ENCODE results near the gene DHRS4L2.
A peak's percentile ranks its signal among the peaks of the same experiment; 100 is the strongest.
"Not testable (repeated sequence)": the region's sequence is repeated elsewhere in the genome, so short reads cannot be mapped to it uniquely, and the experiment has no call there.

DHRS4L2 gene

DNA sequence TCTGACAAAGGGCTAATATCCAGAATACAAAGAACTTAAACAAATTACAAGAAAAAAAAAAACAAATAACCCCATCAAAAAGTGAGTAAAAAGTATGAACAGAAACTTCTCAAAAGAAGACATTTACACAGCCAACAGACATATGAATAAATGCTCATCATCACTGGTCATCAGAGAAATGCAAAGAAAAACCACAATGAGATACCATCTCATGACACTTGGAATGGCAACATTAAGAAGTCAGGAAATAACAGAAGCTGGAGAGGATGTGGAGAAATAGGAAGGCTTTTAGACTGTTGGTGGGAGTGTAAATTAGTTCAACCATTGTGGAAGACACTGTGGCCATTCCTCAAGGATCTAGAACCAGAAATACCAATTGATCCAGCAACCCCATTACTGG is 30.2 kb downstream of the DHRS4L2 start:
- DNase-seq (ENCODE audit: low read depth in 2 of 2): not testable (repeated sequence)

DNA sequence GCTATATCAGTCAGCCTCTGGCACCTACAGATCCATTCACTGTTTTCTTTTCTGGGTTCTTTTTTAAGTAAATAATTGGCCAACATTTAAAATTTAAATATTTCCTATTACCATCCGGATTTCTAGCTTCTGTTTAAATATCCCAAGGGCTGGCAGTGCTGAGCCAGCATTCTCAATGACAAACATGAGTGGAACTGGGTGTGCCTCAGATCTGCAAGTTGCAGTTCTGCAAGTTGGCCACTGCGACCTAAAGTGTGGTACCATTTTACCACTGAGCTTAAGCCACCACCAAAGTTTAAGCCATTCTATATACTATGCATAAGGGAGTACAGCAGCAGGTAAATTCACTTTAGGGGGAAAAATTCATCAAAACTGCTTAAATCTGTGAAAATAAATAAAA is 31.2 kb downstream of the DHRS4L2 start:
- not testable (repeated sequence) for DNase-seq (ENCODE audit: low read depth in 2 of 2)

DNA sequence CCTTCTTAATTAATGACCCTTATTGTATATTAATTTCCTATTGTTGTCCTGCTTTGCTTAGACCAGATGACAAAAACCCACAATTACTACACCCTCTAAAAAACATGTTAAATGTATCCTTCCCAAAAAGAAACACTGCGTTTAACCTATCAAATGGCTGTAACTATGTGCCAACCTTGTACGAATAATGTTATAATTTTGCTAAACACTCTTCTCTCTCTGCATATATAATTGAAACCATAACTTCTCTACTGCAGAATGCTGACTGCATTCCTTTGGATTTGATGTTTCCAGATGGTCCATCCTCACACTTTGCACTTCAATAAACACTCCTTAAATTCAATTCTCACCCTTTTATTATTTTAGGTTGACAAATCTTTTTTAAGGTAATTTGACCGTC is 31.8 kb downstream of the DHRS4L2 start:
- not testable (repeated sequence) for DNase-seq (ENCODE audit: low read depth in 2 of 2)

DNA sequence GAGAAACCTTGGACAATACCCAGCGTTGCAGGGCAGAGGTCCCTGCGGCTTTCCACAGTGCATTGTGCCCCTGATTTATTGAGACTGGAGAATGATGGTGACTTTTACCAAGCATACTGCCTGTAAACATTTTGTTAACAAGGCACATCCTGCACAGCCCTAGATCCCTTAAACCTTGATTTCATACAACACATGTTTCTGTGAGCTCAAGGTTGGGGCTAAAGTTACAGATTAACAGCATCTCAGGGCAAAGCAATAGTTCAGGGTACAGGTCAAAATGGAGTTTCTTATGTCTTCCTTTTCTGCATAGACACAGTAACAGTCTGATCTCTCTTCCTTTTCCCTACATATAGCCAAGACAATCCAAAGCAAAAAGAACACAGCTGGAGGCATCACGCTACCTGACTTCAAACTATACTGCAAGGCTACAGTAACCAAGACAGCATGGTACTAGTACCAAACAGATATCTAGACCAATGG is 36.2 kb downstream of the DHRS4L2 start:
- not testable (repeated sequence) for DNase-seq (ENCODE audit: low read depth in 2 of 2)

DNA sequence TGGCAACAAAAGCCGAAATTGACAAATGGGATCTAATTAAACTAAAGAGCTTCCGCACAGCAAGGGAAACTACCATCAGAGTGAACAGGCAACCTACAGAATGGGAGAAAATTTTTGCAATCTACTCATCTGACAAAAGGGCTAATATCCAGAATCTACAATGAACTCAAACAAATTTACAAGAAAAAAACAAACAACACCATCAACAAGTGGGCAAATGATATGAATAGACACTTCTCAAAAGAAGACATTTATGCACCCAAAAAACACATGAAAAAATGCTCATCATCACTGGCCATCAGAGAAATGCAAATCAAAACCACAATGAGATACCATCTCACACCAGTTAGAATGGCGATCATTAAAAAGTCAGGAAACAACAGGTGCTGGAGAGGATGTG is 41.0 kb downstream of the DHRS4L2 start:
- not testable (repeated sequence) for DNase-seq (ENCODE audit: low read depth in 2 of 2)

- DNase-seq (ENCODE audit: low read depth in 2 of 2): not testable (repeated sequence)
These were observed 42.6 kb downstream of the DHRS4L2 start for GRCh38 chr14:24031331-24031730.

DNA sequence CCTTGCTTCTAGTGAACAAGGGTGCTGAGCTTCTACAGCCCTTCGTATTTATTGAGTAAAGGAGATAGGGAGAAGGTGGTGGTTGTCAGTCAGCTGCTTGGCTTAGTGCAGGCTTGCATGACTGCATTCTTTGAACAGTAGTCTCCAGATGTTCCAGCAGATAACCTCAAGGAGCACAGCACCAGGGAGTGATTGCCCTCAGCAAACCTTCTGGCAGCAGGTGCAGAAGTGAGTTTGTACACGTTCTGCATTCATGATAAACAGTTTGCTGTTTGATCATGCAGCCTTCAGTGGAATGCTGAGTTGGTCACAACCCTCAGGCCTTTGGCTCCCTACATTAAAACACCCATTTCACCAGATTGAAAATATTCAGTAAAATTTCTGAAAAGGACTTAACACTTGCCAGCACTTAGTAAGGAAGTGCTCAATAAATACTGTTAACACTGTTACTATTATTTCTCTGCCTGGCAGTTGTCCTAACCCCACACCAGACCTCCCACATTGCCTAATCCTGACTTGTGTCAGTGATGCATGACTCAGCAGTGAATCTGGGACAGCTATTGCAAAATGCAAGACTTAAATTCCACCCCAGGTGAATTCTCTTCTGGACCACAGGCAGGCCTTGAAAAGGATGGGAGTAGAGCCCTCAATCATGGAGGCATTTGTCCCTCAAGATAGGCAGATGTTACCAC is 44.1 kb downstream of the DHRS4L2 start:
- DNase-seq (ENCODE audit: low read depth in 2 of 2): no peak

DNA sequence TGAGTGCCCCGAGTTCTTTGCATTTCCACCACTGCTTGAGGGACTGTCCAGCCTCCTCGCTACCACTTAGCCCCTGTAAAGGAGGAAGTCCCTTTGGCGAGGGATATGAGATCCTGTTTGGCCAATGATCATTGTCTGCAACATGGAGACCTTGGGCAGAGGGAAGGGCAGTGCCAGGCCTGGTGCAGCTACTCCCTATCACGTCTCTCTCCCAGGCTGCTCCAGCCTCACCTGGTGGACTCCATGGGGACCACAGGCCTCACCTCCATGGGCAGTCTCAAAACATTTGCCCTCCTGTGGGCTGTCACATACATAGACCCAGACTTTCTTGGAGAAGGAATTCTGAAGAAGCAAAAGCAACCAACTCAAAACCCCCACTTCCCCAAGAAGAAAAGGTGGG is 47.0 kb downstream of the DHRS4L2 start:
- DNase-seq (ENCODE audit: low read depth in 2 of 2): not testable (repeated sequence)

DNA sequence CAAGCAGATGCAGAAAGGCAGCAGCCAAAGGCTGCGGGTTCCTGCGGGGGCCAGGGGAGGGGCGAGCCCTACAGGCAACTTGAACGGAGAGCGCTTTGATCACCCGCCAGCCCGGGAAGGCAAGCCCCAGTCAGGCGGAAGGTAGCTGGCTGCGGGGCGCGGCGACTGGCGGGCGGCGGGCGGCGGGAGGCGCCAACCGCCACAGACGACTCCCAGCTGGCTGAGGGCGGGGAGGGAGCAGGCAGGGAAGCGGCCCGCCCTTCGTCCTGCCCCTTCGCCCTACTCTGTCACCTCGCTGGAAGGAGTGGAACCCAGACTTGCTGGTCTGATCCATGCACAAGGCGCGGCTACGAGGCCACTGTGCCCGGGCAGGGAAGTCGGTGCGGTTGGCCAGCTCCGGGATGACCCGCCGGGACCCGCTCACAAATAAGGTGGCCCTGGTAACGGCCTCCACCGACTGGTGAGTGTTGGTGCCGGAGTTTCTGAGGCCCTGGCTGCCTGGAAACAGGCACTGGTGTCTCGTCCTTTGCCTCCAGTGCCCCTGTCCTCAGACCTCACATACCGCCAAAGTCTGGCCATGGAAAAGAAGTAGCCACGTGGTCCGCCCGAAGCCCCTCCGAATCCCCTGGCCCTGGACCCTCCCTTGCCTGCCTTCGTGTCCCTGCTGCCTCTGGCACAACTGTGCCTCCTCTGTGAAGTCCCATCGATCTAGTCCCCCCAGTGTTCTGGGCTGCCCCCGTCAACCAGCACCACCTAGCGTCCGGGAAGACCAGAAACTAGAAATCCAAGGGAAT is 47.6 kb downstream of the DHRS4L2 start:
- DNase-seq (ENCODE audit: low read depth in 2 of 2): peak; percentile 53 to 56

- DNase-seq (ENCODE audit: low read depth in 2 of 2): not testable (repeated sequence)
These were observed 48.4 kb downstream of the DHRS4L2 start for GRCh38 chr14:24036963-24037657.

DNA sequence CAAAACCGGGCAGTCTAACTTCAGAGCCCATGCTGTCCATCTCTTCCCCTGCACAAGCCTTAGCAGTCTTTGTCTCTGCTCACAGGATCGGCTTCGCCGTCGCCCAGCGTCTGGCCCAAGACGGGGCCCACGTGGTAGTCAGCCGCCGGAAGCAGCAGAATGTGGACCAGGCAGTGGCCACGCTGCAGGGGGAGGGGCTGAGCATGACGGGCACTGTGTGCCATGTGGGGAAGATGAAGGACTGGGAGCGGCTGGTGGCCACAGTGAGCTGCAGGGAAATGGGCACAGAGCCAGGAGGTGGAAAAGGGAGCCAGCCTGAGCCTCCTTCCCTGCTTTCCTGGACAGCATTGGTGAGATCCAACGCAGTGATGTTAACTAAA is 48.9 kb downstream of the DHRS4L2 start:
- DNase-seq (ENCODE audit: low read depth in 2 of 2): no peak

DNA sequence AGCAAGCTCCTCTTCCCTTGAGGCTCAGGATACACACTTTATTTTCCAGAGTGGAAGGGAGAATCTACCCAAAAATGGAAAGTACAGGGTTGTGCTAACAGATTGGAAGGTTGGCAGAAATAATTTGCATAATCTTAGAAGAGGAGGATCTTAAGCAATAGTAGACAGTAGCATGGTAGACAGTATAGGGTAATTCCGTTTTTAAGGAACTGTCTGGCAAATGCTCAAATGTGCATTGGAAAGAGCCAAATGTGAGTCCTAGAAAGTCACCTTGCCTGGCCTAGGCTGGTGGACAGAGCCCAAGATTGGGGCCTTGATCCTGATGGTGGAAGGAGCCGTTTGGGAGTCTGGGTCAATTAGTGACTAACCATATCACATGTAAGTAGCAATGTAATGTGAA is 50.0 kb downstream of the DHRS4L2 start:
- no peak for DNase-seq (ENCODE audit: low read depth in 2 of 2)

DNA sequence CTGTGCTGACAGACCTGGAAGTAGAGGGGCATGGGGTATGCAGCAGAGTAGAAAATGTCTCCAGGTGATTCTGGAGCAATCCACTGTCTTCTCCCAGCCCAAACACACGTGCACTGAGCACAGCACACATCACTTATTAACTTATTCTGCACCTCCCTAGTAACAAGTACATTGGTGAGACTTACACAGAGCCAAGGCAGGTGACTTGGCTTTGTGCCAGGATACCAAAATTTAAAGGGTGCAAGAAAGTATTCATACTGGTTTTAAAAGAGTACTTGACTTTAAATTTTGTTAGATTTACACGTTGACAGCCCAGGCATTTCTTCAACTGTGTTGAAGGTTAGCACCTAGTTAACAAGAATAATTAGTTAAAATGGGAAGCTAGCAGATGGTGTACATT is 52.0 kb downstream of the DHRS4L2 start:
- DNase-seq (ENCODE audit: low read depth in 2 of 2): no peak

DNA sequence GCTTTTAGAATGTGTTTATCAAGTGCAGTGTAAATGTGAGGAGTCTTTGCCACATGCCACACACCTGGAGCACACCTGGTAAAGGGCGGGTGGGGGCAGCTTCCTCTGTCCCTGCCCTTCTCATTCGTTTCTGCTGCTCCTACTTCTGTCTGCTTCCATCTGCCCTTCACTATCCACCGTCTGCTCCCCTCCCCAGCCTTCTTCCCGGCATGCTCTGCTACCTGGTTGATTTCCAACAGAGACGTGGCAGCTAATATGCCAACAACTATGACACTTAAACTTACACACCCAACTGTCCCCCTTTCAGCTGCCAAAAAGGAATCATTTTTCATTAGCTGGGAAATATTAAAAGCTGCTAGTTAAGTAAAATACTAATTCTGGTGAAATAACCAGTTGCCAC is 54.0 kb downstream of the DHRS4L2 start:
- no peak for DNase-seq (ENCODE audit: low read depth in 2 of 2)

GRCh38 chr14:24049002-24049401 is 60.3 kb downstream of the DHRS4L2 start:
- not testable (repeated sequence) for DNase-seq (ENCODE audit: low read depth in 2 of 2)

DNA sequence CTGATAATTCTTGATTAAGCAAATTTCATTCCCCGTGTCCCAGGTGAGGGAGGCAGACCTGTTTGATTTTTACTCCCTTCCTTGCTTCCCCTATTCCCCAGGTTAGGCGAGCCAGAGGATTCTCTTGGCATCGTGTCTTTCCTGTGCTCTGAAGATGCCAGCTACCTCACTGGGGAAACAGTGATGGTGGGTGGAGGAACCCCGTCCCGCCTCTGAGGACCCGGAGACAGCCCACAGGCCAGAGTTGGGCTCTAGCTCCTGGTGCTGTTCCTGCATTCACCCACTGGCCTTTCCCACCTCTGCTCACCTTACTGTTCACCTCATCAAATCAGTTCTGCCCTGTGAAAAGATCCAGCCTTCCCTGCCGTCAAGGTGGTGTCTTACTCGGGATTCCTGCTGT is 62.0 kb downstream of the DHRS4L2 start:
- not testable (repeated sequence) for DNase-seq (ENCODE audit: low read depth in 2 of 2)

GRCh38 chr14:24051176-24051788 is 62.6 kb downstream of the DHRS4L2 start:
- no peak for DNase-seq (ENCODE audit: low read depth in 2 of 2)

DNA sequence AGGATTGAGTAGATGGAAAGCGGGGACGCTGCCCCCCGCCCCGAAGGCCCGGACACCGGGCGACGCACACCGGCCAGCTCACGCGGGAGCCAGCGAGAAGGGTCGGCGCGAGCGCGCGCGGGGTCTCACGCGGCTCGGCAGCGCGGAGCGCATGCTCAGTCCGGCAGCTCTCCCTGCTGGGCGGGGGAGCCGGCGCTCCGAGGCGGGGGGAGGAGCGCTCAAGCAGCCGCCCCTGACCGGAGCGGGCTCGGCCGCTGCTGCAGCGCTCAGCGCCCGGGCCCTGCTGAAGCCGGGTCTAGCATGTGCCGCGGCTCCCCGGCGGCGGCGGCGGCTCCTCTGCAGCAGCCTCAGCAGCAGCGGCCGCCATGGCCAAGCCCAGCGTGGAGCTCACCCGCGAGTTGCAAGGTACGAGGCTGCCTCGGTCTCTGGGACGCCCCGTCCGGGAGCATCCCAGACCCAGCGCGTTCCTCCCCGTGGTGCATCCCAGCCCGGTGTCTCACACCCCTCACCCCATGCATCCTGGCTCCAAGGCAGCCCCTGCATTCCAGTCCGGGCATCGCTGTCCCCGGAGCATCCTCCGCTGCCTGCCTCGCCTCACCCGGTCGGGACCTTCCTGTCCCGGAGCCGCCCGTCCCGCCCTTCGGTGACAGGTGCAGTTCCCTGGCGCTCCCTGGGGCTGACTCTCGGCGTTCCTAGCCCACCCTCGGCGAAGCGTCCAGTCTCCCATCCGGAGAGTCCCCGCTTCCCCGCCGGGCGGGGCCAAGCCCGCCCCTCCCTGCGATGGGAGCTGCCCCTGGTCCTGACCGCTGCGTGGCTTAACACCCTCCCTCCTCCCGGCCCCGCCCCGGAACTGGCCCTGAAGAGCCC is 63.3 kb downstream of the DHRS4L2 start, which contains the start of gene CARMIL3:
Gene CARMIL3 (plus strand): TSS at position 221 of the 867 bp plus-strand sequence. CDS start 145 bp downstream, at position 366.
- DNase-seq (ENCODE audit: low read depth in 2 of 2): peak; percentile 39 to 59

DNA sequence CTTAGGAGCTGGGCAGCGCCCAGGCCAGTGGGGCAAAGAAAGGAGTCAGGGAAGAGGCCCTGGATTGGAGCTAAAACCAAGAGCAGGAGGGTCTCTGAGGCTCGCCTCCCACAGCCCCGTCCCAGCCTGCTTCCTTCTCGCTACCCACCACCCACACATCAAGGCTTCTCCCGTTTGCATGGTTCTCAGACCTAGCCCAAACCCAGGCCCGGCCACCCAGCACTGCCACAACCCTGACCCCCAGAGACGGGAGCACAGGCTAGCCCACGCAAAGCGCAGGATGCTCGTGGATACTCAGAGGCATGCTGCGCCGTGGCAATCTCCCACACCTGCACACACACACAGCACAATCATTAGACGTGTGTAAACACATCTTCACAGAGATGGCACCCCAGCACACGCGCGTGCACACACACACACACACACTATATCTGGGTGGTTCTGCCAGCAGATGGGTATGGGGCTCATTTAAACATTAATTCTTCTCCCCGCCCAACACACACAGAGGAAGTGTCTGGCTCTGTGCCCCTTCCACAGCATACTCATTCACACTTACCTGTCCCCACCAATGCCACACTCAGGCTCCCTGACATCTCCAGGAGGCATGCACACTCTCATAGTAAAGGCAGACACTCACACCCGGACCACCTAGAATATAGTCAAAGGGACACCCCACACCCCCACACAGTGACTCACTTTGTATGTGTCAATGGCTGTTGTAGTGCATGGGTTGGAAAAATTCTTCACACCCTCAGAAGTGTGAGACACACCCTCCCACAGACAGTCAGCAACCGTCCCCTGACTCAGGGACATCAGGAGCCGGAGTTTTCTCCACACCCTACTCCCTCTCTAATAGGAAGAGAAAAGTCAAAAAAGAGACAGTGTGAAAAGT is 64.2 kb downstream of the DHRS4L2 start:
- peak; percentile 37 to 54 for DNase-seq (ENCODE audit: low read depth in 2 of 2)
